ENCODE measurements around the gene SELENOV.
"Not testable (repeated sequence)": the region's sequence is repeated elsewhere in the genome, so short reads cannot be mapped to it uniquely, and the experiment has no call there.

The SELENOV gene

DNA sequence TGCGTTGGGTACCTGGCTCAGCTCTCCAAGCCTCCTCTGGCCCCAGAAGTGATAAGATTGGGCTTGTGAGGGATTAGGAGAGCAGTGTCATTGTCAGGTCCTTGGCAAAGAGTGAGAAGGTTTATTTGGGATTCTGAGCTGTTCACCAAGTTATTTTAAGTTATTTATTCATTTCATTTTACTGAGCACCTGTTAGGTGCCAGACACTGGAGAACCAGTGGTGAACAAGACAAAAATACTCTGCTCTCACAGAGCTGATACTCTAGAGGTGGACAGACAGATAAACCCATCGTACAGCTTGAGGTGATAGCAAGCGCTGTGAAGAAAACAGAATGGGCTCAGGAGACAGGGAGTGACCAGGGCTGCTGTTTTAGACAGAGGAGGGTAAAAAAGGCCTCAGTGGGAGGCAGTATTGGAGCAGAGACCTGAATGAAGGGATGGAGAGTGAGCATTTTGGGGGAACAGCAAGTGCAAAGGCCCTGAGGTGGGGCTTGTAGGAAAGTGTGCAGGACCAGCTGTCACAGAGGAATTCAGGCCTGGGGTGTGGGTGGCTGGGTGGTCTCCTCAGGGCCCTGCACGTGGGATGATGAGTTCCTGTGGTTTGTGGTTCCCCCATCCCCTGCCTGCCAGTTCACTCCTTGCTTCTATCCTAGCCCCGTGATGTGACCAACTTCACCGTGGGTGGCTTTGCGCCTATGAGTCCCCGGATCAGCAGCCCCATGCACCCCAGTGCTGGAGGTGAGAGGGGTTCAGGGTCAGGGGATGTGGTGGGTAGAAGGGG is 43.0 kb upstream of the SELENOV start:
- H3K27me3 ChIP-seq (ENCODE audit: insufficient read depth, insufficient read length) = no peaks in the 10 kb centered on the region
- no peak for DNase-seq (ENCODE audit: low read depth, low spot score)
- no peak overlapping the region for H3K4me3 ChIP-seq (ENCODE audit: insufficient read length, low read depth)
- H3K9ac ChIP-seq (ENCODE audit: insufficient read length, low read depth) = no peak overlapping the region
- H3K4me1 ChIP-seq (ENCODE audit: insufficient read depth, insufficient read length) = peaks cover 5% of the 10 kb centered on the region
- TF ChIP-seq YY1 (IDR thresholded peaks at IDR 0.05; ENCODE audit: insufficient read depth, insufficient read length) (no peak), SUZ12 (IDR thresholded peaks at IDR 0.05; ENCODE audit: extremely low read depth, insufficient read depth, insufficient read length) (no peak), ZNF274 (IDR thresholded peaks at IDR 0.05; ENCODE audit: low read depth, low read length) (no peak)
- H3K9me3 ChIP-seq (ENCODE audit: insufficient read depth, low read length) = no peaks in the 10 kb centered on the region
- H3K36me3 ChIP-seq (ENCODE audit: insufficient read depth, insufficient read length, low read length) = peaks cover 94% of the 10 kb centered on the region

DNA sequence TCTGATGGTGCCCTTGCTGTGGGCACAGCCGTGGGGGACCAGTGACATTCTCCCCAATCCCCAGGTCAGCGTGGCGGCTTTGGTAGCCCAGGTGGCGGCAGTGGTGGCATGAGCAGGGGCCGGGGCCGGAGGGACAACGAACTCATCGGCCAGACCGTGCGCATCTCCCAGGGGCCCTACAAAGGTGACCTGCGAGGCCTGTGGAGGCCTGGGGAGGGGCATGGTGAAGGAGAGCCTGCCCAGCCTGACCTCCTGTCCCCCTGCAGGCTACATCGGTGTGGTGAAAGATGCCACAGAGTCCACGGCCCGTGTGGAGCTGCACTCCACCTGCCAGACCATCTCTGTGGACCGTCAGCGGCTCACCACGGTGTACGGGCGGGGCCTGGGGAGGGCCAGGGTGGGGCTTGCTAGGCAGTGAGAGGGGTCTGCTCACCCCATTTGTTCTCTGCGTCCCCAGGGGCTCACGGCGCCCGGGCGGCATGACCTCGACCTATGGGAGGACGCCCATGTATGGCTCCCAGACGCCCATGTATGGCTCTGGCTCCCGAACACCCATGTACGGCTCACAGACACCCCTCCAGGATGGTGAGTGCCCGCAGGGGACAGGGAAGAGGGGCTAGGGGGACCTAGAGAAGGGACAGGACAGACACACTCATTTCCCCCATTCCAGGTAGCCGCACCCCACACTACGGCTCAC is 42.0 kb upstream of the SELENOV start:
- Histone ChIP-seq H3K27me3 (ENCODE audit: insufficient read depth, insufficient read length) (no peaks in the 10 kb centered on the region), H3K36me3 (ENCODE audit: insufficient read depth, insufficient read length, low read length) (peaks cover 88% of the 10 kb centered on the region), H3K9me3 (ENCODE audit: insufficient read depth, low read length) (no peaks in the 10 kb centered on the region), H3K4me1 (ENCODE audit: insufficient read depth, insufficient read length) (peaks cover 5% of the 10 kb centered on the region), H3K9ac (ENCODE audit: insufficient read length, low read depth) (no peak overlapping the region), H3K4me3 (ENCODE audit: insufficient read length, low read depth) (no peak overlapping the region)
- DNase-seq (ENCODE audit: low read depth, low spot score) = no peak
- TF ChIP-seq YY1 (IDR thresholded peaks at IDR 0.05; ENCODE audit: insufficient read depth, insufficient read length) (no peak), ZNF274 (IDR thresholded peaks at IDR 0.05; ENCODE audit: low read depth, low read length) (no peak), SUZ12 (IDR thresholded peaks at IDR 0.05; ENCODE audit: extremely low read depth, insufficient read depth, insufficient read length) (no peak)

DNA sequence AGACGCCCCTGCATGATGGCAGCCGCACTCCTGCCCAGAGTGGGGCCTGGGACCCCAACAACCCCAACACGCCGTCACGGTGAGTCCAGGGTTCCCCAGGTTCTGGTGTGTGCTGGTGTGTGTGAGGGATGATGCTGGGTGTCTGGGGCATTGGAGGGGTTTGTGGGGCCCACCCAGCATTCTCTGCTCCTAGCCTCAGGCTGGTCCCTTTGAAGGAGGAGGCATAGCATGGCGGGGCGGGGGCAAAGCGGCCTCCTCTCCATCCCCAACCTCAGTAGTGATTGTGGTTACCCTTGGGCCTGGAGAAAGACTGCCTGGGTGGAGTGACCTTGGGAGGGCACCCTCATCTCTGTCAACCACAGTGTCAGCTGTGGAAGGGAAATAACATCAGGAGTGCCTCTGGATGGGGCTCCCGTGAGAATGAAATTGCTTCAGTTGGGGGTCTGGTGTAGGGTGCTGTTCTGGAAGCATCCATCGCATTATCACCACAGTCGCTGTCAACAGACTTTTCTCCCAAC is 41.4 kb upstream of the SELENOV start:
- Histone ChIP-seq H3K9me3 (ENCODE audit: insufficient read depth, low read length) (no peaks in the 10 kb centered on the region), H3K9ac (ENCODE audit: insufficient read length, low read depth) (no peak overlapping the region), H3K27me3 (ENCODE audit: insufficient read depth, insufficient read length) (no peaks in the 10 kb centered on the region), H3K4me3 (ENCODE audit: insufficient read length, low read depth) (no peak overlapping the region), H3K4me1 (ENCODE audit: insufficient read depth, insufficient read length) (peaks cover 5% of the 10 kb centered on the region), H3K36me3 (ENCODE audit: insufficient read depth, insufficient read length, low read length) (peaks cover 82% of the 10 kb centered on the region)
- TF ChIP-seq ZNF274 (IDR thresholded peaks at IDR 0.05; ENCODE audit: low read depth, low read length) (no peak), SUZ12 (IDR thresholded peaks at IDR 0.05; ENCODE audit: extremely low read depth, insufficient read depth, insufficient read length) (no peak), YY1 (IDR thresholded peaks at IDR 0.05; ENCODE audit: insufficient read depth, insufficient read length) (no peak)
- no peak for DNase-seq (ENCODE audit: low read depth, low spot score)

DNA sequence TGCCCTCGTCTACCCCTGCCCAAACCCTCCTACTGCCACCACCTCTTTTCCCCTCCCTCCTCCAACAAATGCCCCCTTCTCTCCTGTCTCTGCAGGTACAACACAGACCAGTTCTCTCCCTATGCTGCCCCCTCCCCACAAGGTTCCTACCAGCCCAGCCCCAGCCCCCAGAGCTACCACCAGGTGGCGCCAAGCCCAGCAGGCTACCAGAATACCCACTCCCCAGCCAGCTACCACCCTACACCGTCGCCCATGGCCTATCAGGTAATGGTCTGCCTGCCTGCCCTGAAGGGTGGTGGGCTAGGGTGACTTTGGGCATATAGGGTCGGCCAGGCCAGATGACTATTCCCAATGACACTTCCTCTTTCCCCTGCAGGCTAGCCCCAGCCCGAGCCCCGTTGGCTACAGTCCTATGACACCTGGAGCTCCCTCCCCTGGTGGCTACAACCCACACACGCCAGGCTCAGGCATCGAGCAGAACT is 40.8 kb upstream of the SELENOV start:
- DNase-seq (ENCODE audit: low read depth, low spot score) = no peak
- no peaks in the 10 kb centered on the region for H3K27me3 ChIP-seq (ENCODE audit: insufficient read depth, insufficient read length)
- H3K4me1 ChIP-seq (ENCODE audit: insufficient read depth, insufficient read length) = peaks cover 5% of the 10 kb centered on the region
- no peak for TF ChIP-seq SUZ12 (IDR thresholded peaks at IDR 0.05; ENCODE audit: extremely low read depth, insufficient read depth, insufficient read length)
- no peak for TF ChIP-seq YY1 (IDR thresholded peaks at IDR 0.05; ENCODE audit: insufficient read depth, insufficient read length)
- TF ChIP-seq ZNF274 (IDR thresholded peaks at IDR 0.05; ENCODE audit: low read depth, low read length) = no peak
- no peak overlapping the region for H3K9ac ChIP-seq (ENCODE audit: insufficient read length, low read depth)
- H3K4me3 ChIP-seq (ENCODE audit: insufficient read length, low read depth) = no peak overlapping the region
- H3K9me3 ChIP-seq (ENCODE audit: insufficient read depth, low read length) = no peaks in the 10 kb centered on the region
- H3K36me3 ChIP-seq (ENCODE audit: insufficient read depth, insufficient read length, low read length) = peaks cover 75% of the 10 kb centered on the region

DNA sequence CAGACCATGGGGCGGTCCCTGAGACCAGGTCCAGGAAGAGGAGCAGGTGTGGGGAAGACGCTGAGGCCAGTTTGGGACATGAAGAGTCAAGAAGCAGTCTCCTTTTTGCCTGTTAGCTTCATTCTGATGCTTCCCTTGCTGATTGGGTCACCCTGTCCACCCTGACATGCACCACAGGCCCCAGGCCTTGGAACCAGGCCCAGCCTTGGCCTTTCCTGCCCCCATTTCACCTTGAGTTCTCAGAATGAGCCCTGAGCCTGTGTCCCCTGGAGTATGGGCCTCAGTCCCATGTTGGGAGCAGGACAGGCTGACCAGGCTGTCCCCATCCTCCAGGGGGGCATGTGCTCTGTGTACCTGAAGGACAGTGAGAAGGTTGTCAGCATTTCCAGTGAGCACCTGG is 39.2 kb upstream of the SELENOV start:
- no peak for DNase-seq (ENCODE audit: low read depth, low spot score)
- H3K36me3 ChIP-seq (ENCODE audit: insufficient read depth, insufficient read length, low read length) = peaks cover 60% of the 10 kb centered on the region
- TF ChIP-seq SUZ12 (IDR thresholded peaks at IDR 0.05; ENCODE audit: extremely low read depth, insufficient read depth, insufficient read length) (no peak), ZNF274 (IDR thresholded peaks at IDR 0.05; ENCODE audit: low read depth, low read length) (no peak), YY1 (IDR thresholded peaks at IDR 0.05; ENCODE audit: insufficient read depth, insufficient read length) (no peak)

DNA sequence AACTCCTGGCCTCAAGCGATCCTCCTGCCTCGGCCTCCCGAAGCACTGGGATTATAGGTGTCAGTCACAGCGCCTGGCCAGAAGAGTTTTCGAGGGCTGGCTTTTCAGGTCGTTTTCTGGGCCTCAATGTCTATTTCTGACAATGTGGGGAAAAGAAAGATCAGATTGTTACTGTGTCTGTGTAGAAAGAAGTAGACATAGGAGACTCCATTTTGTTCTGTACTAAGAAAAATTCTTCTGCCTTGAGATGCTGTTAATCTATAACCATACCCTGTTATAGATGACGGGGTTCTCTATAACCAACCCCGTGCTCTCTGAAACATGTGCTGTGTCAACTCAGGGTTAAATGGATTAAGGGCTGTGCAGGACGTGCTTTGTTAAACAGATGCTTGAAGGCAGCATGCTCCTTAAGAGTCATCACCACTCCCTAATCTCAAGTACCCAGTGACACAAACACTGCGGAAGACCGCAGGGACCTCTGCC is 35.6 kb upstream of the SELENOV start:
- not testable (repeated sequence) for H3K9me3 ChIP-seq (ENCODE audit: insufficient read depth, low read length); DNase-seq (ENCODE audit: low read depth, low spot score); H3K4me3 ChIP-seq (ENCODE audit: insufficient read length, low read depth); H3K9ac ChIP-seq (ENCODE audit: insufficient read length, low read depth); H3K4me1 ChIP-seq (ENCODE audit: insufficient read depth, insufficient read length); H3K27me3 ChIP-seq (ENCODE audit: insufficient read depth, insufficient read length)
- H3K36me3 ChIP-seq (ENCODE audit: insufficient read depth, insufficient read length, low read length) = peaks cover 47% of the 10 kb centered on the region

More for the DNA sequence above, 39.2 kb upstream of the SELENOV start:
- H3K9me3 ChIP-seq (ENCODE audit: insufficient read depth, low read length) = no peaks in the 10 kb centered on the region
- H3K4me3 ChIP-seq (ENCODE audit: insufficient read length, low read depth) = no peak overlapping the region
- no peak overlapping the region for H3K9ac ChIP-seq (ENCODE audit: insufficient read length, low read depth)
- no peaks in the 10 kb centered on the region for H3K27me3 ChIP-seq (ENCODE audit: insufficient read depth, insufficient read length)
- H3K4me1 ChIP-seq (ENCODE audit: insufficient read depth, insufficient read length) = peaks cover 5% of the 10 kb centered on the region

DNA sequence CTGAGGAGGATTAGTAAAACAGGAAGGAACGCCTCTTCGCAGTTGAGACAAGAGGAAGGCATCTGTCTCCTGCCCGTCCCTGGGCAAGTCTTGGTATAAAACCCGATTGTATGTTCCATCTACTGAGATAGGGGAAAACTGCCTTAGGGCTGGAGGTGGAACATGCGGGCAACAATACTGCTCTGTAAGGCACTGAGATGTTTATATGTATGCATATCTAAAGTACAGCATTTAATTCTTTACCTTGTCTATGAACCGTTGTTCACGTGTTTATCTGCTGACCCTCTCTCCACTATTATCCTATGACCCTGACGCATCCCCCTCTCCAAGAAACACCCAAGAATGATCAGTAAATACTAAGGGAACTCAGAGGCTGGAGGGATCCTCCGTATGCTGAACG is 35.0 kb upstream of the SELENOV start:
- no peak overlapping the region for H3K4me3 ChIP-seq (ENCODE audit: insufficient read length, low read depth)
- H3K36me3 ChIP-seq (ENCODE audit: insufficient read depth, insufficient read length, low read length) = peaks cover 45% of the 10 kb centered on the region
- TF ChIP-seq SUZ12 (IDR thresholded peaks at IDR 0.05; ENCODE audit: extremely low read depth, insufficient read depth, insufficient read length) (no peak), YY1 (IDR thresholded peaks at IDR 0.05; ENCODE audit: insufficient read depth, insufficient read length) (no peak), ZNF274 (IDR thresholded peaks at IDR 0.05; ENCODE audit: low read depth, low read length) (no peak)
- H3K4me1 ChIP-seq (ENCODE audit: insufficient read depth, insufficient read length) = no peaks in the 10 kb centered on the region
- no peaks in the 10 kb centered on the region for H3K27me3 ChIP-seq (ENCODE audit: insufficient read depth, insufficient read length)
- DNase-seq (ENCODE audit: low read depth, low spot score) = no peak
- no peaks in the 10 kb centered on the region for H3K9me3 ChIP-seq (ENCODE audit: insufficient read depth, low read length)
- H3K9ac ChIP-seq (ENCODE audit: insufficient read length, low read depth) = peak overlapping the region; percentile 64
